ENCODE results near the gene SLC16A7.

DNA sequence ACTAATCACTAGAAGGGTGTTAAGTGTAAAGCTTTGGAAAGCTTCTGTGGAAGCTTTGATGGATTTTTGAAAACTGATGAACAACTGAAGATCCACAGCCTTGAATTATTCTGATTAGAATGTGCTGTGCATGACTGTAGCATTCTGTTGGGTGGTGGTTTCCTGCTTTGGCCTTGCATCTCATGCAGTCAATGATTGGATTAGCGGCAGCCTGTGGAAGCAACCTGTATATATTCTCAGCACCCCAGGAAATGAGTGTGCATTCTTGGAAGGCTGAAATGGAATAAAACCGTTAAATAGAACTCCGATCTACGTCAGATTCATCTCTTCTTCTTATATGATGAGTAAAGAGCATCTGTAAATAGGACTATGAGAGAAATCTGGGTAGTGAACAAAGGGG is 120.2 kb downstream of the SLC16A7 start:
- TF ChIP-seq, protein P1, sequence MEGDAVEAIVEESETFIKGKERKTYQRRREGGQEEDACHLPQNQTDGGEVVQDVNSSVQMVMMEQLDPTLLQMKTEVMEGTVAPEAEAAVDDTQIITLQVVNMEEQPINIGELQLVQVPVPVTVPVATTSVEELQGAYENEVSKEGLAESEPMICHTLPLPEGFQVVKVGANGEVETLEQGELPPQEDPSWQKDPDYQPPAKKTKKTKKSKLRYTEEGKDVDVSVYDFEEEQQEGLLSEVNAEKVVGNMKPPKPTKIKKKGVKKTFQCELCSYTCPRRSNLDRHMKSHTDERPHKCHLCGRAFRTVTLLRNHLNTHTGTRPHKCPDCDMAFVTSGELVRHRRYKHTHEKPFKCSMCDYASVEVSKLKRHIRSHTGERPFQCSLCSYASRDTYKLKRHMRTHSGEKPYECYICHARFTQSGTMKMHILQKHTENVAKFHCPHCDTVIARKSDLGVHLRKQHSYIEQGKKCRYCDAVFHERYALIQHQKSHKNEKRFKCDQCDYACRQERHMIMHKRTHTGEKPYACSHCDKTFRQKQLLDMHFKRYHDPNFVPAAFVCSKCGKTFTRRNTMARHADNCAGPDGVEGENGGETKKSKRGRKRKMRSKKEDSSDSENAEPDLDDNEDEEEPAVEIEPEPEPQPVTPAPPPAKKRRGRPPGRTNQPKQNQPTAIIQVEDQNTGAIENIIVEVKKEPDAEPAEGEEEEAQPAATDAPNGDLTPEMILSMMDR (IDR thresholded peaks at IDR 0.05 in 8 of 11, conservative IDR thresholded peaks at IDR 0.05 in 3 of 11), result no peak
- TF ChIP-seq POLR2A (IDR thresholded peaks at IDR 0.05) (no peak), POLR2AphosphoS5 (IDR thresholded peaks at IDR 0.05) (no peak)
